OCI-LY7 (cell line): Measurements from ENCODE around the gene PDE11A.

Experiments used
- EZH2phosphoT487 ChIP-seq: fragments of 200-600 bp; sonication (generic); IDR thresholded peaks from 2 replicates; pipeline ENCODE4 v1.6.1; 2018; ENCODE audit warnings: low read depth, borderline replicate concordance, mild to moderate bottlenecking, mixed run types, antibody characterized with exemption, low read length, moderate library complexity, mixed read lengths
- TF ChIP-seq, protein P1 (sequence below): fragments of 200-600 bp; sonication (generic); conservative IDR thresholded peaks from 2 replicates; pipeline ENCODE4 v1.5.1; 2014; ENCODE audit warnings: mild to moderate bottlenecking, antibody characterized with exemption, low read length, moderate library complexity, mixed read lengths

DNA sequence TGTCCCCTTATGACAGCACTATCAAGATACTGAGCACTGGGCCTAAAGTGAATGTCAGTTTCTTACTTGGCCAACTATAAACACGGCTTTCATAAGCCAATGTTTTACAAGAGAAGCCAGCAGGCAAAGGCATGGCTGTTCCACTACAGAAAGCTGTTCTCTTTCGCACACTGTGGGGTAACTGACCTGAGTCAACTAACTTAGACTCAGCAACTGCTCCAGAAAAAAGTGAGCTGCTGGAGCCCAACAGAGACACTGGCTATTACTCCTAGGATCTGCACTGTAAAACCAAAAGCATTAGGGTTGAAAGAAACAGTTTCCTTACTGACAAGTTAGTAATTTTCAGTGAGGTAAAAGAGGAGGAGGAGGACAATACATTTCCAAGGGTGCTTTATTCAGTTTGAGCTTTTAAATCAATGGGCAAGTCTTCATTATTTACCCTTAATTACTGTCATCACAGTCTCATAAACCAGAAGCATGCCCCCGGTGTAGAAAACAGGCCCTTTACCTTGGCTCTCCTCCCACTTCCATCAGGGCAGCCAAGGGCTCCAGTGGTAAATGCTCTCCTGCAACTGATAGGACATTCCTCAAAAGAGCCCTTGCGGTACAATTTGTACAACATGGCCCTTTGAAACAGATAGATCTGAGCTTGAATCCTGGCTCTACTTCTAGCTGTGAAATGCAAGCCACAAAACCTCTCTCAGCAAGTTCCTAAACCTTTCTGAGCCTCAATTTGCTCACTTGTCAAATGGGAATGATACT lies 275.7 kb downstream of the PDE11A start:
- TF ChIP-seq, protein P1, sequence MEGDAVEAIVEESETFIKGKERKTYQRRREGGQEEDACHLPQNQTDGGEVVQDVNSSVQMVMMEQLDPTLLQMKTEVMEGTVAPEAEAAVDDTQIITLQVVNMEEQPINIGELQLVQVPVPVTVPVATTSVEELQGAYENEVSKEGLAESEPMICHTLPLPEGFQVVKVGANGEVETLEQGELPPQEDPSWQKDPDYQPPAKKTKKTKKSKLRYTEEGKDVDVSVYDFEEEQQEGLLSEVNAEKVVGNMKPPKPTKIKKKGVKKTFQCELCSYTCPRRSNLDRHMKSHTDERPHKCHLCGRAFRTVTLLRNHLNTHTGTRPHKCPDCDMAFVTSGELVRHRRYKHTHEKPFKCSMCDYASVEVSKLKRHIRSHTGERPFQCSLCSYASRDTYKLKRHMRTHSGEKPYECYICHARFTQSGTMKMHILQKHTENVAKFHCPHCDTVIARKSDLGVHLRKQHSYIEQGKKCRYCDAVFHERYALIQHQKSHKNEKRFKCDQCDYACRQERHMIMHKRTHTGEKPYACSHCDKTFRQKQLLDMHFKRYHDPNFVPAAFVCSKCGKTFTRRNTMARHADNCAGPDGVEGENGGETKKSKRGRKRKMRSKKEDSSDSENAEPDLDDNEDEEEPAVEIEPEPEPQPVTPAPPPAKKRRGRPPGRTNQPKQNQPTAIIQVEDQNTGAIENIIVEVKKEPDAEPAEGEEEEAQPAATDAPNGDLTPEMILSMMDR = no peak
- TF ChIP-seq EZH2phosphoT487 = no peak
